Measurements from ENCODE around the gene TUBG1. TPM values are rescaled to one million over a fixed set of nuclear protein-coding genes. Genes with fewer than 3 reads are reported as not detected.
A peak's percentile ranks its signal among the peaks of the same experiment; 100 is the strongest.

TUBG1 gene
- total RNA-seq, 3 donors from 2014 or later: 20.5 to 34.4 (median 22.8) TPM

GRCh38 chr17:42578282-42578869 is 31.1 kb upstream of the TUBG1 start:
- Histone ChIP-seq H3K4me3 (peak overlapping the region; percentile 54 to 67 (median 65)), H3K9me3 (no peaks in the 10 kb centered on the region), H3K27me3 (no peaks in the 10 kb centered on the region), H3K4me1 (no peaks in the 10 kb centered on the region), H3K36me3 (peaks cover 3% of the 10 kb centered on the region), H3K27ac (peak overlapping the region; percentile 76 to 80)
- TF ChIP-seq CTCF (IDR thresholded peaks at IDR 0.05) (peak in 2 of 3 donors; percentile 63 to 76), POLR2A (IDR thresholded peaks at IDR 0.05) (no peak), POLR2AphosphoS5 (IDR thresholded peaks at IDR 0.05) (no peak)
- DNase-seq (ENCODE audit: low spot score in 2 of 2): peak in 1 of 2 donors; percentile 54
- intact Hi-C loops (cut with DNase I; ENCODE audit: low total_unique reads): loop anchor here (10.0 kb wide), 1 partner anchor 96 kb away; the partner anchor contains the start of gene PLEKHH3

- peaks cover 8% of the 10 kb centered on the region for H3K36me3 ChIP-seq
- H3K4me1 ChIP-seq: no peaks in the 10 kb centered on the region
- peak overlapping the region in 1 of 2 donors; percentile 48 for H3K27ac ChIP-seq
- TF ChIP-seq POLR2A (IDR thresholded peaks at IDR 0.05) (no peak), POLR2AphosphoS5 (IDR thresholded peaks at IDR 0.05) (no peak), CTCF (IDR thresholded peaks at IDR 0.05) (no peak)
- H3K27me3 ChIP-seq: no peaks in the 10 kb centered on the region
- H3K9me3 ChIP-seq: no peaks in the 10 kb centered on the region
- H3K4me3 ChIP-seq: no peak overlapping the region
- DNase-seq (ENCODE audit: low spot score in 2 of 2): no peak
- intact Hi-C loops (cut with DNase I; ENCODE audit: low total_unique reads): loop anchor here (10.0 kb wide), 1 partner anchor 95 kb away; the partner anchor contains the start of gene PLEKHH3
These were observed 29.5 kb upstream of the TUBG1 start for GRCh38 chr17:42579794-42580551.

- TF ChIP-seq POLR2AphosphoS5 (IDR thresholded peaks at IDR 0.05): no peak
- H3K9me3 ChIP-seq: no peaks in the 10 kb centered on the region
- intact Hi-C loops (cut with DNase I; ENCODE audit: low total_unique reads): no loop called here
- no peak overlapping the region for H3K4me3 ChIP-seq
- no peak overlapping the region for H3K27ac ChIP-seq
- H3K27me3 ChIP-seq: no peaks in the 10 kb centered on the region
- DNase-seq (ENCODE audit: low spot score in 2 of 2): no peak
- peaks cover 12% of the 10 kb centered on the region for H3K36me3 ChIP-seq
- no peaks in the 10 kb centered on the region for H3K4me1 ChIP-seq
These were observed 27.7 kb upstream of the TUBG1 start for GRCh38 chr17:42581744-42582270.

GRCh38 chr17:42584880-42585279 is 24.6 kb upstream of the TUBG1 start:
- TF ChIP-seq POLR2A (IDR thresholded peaks at IDR 0.05): no peak
- TF ChIP-seq POLR2AphosphoS5 (IDR thresholded peaks at IDR 0.05): no peak
- no peak for TF ChIP-seq CTCF (IDR thresholded peaks at IDR 0.05)
- no peaks in the 10 kb centered on the region for H3K27me3 ChIP-seq
- no peak overlapping the region for H3K27ac ChIP-seq
- H3K4me1 ChIP-seq: no peaks in the 10 kb centered on the region
- H3K36me3 ChIP-seq: peaks cover 12% of the 10 kb centered on the region
- intact Hi-C loops (cut with DNase I; ENCODE audit: low total_unique reads): no loop called here
- no peak overlapping the region for H3K4me3 ChIP-seq
- no peaks in the 10 kb centered on the region for H3K9me3 ChIP-seq
- peak in 1 of 2 donors; percentile 27 for DNase-seq (ENCODE audit: low spot score in 2 of 2)

- Histone ChIP-seq H3K4me1 (no peaks in the 10 kb centered on the region), H3K27ac (no peak overlapping the region), H3K36me3 (peaks cover 12% of the 10 kb centered on the region), H3K4me3 (no peak overlapping the region), H3K9me3 (no peaks in the 10 kb centered on the region), H3K27me3 (no peaks in the 10 kb centered on the region)
- DNase-seq (ENCODE audit: low spot score in 2 of 2): peak in 1 of 2 donors; percentile 2
- intact Hi-C loops (cut with DNase I; ENCODE audit: low total_unique reads): no loop called here
- TF ChIP-seq POLR2AphosphoS5 (IDR thresholded peaks at IDR 0.05) (no peak), POLR2A (IDR thresholded peaks at IDR 0.05) (no peak)
These were observed 24.1 kb upstream of the TUBG1 start for GRCh38 chr17:42585353-42585752.

Measured in breast epithelium (tissue), 4 donors.